Activated CD8-positive, alpha-beta memory T cell treated with anti-CD3 and anti-CD28 coated beads, Interleukin-2, amount 50 U/mL, for 1 hour (primary cell): ENCODE measurements around the gene SMIM10L1.

Experiments used
- DNase-seq: peaks from one replicate; pipeline ENCODE4 v3.0.0-alpha.2; 2020; ENCODE audit errors: extremely low read depth

The SMIM10L1 gene

GRCh38 chr12:11186837-11187236 is 15.8 kb downstream of the SMIM10L1 start, which contains the start of gene TAS2R42:
TAS2R42 (minus strand) TSS chr12:11186937; CDS start chr12:11186937, 0 bp downstream.
- DNase-seq: no peak

- no peak for DNase-seq
Observed at GRCh38 chr12:11202811-11203210, 31.8 kb downstream of the SMIM10L1 start.

GRCh38 chr12:11204173-11204572 is 33.2 kb downstream of the SMIM10L1 start:
- no peak for DNase-seq

GRCh38 chr12:11209113-11209512 is 38.1 kb downstream of the SMIM10L1 start:
- DNase-seq: no peak
